IMR-90 (cell line): ENCODE measurements around the gene ZNF747. TPM values are rescaled to one million over a fixed set of nuclear protein-coding genes. Genes with fewer than 3 reads are reported as not detected.

ENCODE experiments used
- ATAC-seq: fragments of 200-7000 bp; cut with Tn5 transposase; 2 replicates; pipeline ENCODE4 v1.9.1; 2020; ENCODE audit warnings: low read depth, mild to moderate bottlenecking, moderate library complexity
- BruUV-seq: library from RNA; stranded (reverse); fragments of 400-500 nt; replicated peaks from 2 replicates; lab custom pipeline; 2021; lab: Mats Ljungman, UMichigan
- CTCF ChIA-PET: fragments of 300-600 bp; formaldehyde crosslinking; extraction: SDS; loops from one replicate; lab custom pipeline; 2021; ENCODE audit warnings: antibody characterized with exemption; lab: Yijun Ruan, JAX
- POLR2A ChIA-PET: fragments of 300-600 bp; sonication (Branson Sonifier 250); formaldehyde crosslinking; loops from one replicate; lab custom pipeline; 2022; ENCODE audit warnings: antibody characterized with exemption; ENCODE audit not compliant: unreplicated experiment; lab: Charles Lee
- DNase-seq: peaks from one replicate; pipeline ENCODE4 v3.0.0; 2013
- H2AFZ ChIP-seq: replicated peaks from 2 replicates; pipeline ENCODE3; 2013; ENCODE audit warnings: low read length, mild to moderate bottlenecking; ENCODE audit not compliant: poor library complexity
- H2AK5ac ChIP-seq: 2 replicates; pipeline ENCODE4 v1.6.1; 2013; ENCODE audit warnings: low read depth, low read length, inconsistent platforms
- H2AK9ac ChIP-seq: replicated peaks from 2 replicates; pipeline ENCODE3; 2013; ENCODE audit warnings: mild to moderate bottlenecking, low read depth, low read length, moderate library complexity; ENCODE audit not compliant: poor library complexity
- H2BK120ac ChIP-seq: 2 replicates; pipeline ENCODE4 v1.6.1; 2013; ENCODE audit warnings: low read depth, low read length, inconsistent platforms
- H2BK15ac ChIP-seq: 3 replicates; pipeline ENCODE4 v1.6.1; 2013; ENCODE audit warnings: low read depth, low read length, inconsistent platforms
- H2BK20ac ChIP-seq: 2 replicates; pipeline ENCODE4 v1.6.1; 2013; ENCODE audit warnings: low read depth, mild to moderate bottlenecking, inconsistent platforms, low read length, moderate library complexity
- H2BK5ac ChIP-seq: 2 replicates; pipeline ENCODE4 v1.6.1; 2013; ENCODE audit warnings: mild to moderate bottlenecking, low read depth, low read length, inconsistent platforms; ENCODE audit not compliant: poor library complexity, severe bottlenecking
- H3K14ac ChIP-seq: replicated peaks from 2 replicates; pipeline ENCODE4 v1.6.1; 2013; ENCODE audit warnings: low read depth, low read length, inconsistent platforms
- H3K18ac ChIP-seq: 2 replicates; pipeline ENCODE4 v1.6.1; 2013; ENCODE audit warnings: low read depth, low read length, control low read depth
- H3K23ac ChIP-seq: 2 replicates; pipeline ENCODE4 v1.6.1; 2013; ENCODE audit warnings: low read depth, low read length, inconsistent platforms
- H3K27ac ChIP-seq: 2 replicates; pipeline ENCODE4 v1.5.1; 2013; ENCODE audit warnings: mild to moderate bottlenecking, control low read depth, low read length; ENCODE audit not compliant: insufficient read depth
- H3K27me3 ChIP-seq: 2 replicates; pipeline ENCODE4 v1.6.1; 2013; ENCODE audit warnings: low read length; ENCODE audit not compliant: control insufficient read depth, insufficient read depth
- H3K36me3 ChIP-seq: 2 replicates; pipeline ENCODE4 v1.6.1; 2013; ENCODE audit warnings: low read length, mixed read lengths; ENCODE audit not compliant: control insufficient read depth, insufficient read depth
- H3K4ac ChIP-seq: 2 replicates; pipeline ENCODE4 v1.6.1; 2013; ENCODE audit warnings: low read depth, low read length, inconsistent platforms
- H3K4me1 ChIP-seq: 2 replicates; pipeline ENCODE4 v1.6.1; 2013; ENCODE audit warnings: low read length, mixed read lengths; ENCODE audit not compliant: control insufficient read depth, insufficient read depth
- H3K4me2 ChIP-seq: 2 replicates; pipeline ENCODE4 v1.6.1; 2013; ENCODE audit warnings: low read depth, mild to moderate bottlenecking, control low read depth, low read length, moderate library complexity
- H3K4me3 ChIP-seq: 2 replicates; pipeline ENCODE4 v1.5.1; 2013; ENCODE audit warnings: low read depth, mild to moderate bottlenecking, control low read depth, low read length, moderate library complexity; ENCODE audit not compliant: insufficient read depth
- H3K56ac ChIP-seq: 2 replicates; pipeline ENCODE4 v1.6.1; 2013; ENCODE audit warnings: low read length, inconsistent platforms; ENCODE audit not compliant: insufficient read depth; ENCODE audit errors: extremely low read depth
- H3K79me1 ChIP-seq, 2 experiments: 2 replicates each; pipeline ENCODE4 v1.6.1; 2013; ENCODE audit warnings: low read length in 2 of 2, inconsistent platforms in 1 of 2, low read depth in 1 of 2
- H3K9ac ChIP-seq: 2 replicates; pipeline ENCODE4 v1.6.1; 2013; ENCODE audit warnings: low read depth, low read length, control low read depth
- H3K9me1 ChIP-seq: 2 replicates; pipeline ENCODE4 v1.6.1; 2013; ENCODE audit warnings: low read length, inconsistent platforms; ENCODE audit not compliant: insufficient read depth
- H3K9me3 ChIP-seq: 2 replicates; pipeline ENCODE4 v1.6.1; 2013; ENCODE audit warnings: low read length; ENCODE audit not compliant: control insufficient read depth, insufficient read depth
- H4K20me1 ChIP-seq: 2 replicates; pipeline ENCODE4 v1.6.1; 2013; ENCODE audit warnings: low read length, inconsistent platforms; ENCODE audit not compliant: insufficient read depth
- H4K5ac ChIP-seq: 2 replicates; pipeline ENCODE4 v1.6.1; 2013; ENCODE audit warnings: mild to moderate bottlenecking, low read depth, low read length, control low read depth
- H4K8ac ChIP-seq, 2 experiments: 2 replicates each; pipeline ENCODE4 v1.6.1; 2013; ENCODE audit warnings: low read depth in 2 of 2, low read length in 2 of 2, control low read depth in 1 of 2, inconsistent platforms in 1 of 2
- H4K91ac ChIP-seq: 2 replicates; pipeline ENCODE4 v1.6.1; 2013; ENCODE audit warnings: low read depth, low read length, inconsistent platforms; ENCODE audit not compliant: insufficient read depth
- CEBPB ChIP-seq: IDR thresholded peaks from 2 replicates; pipeline ENCODE4 v1.6.1; 2012; ENCODE audit warnings: low read depth, low read length, improper control_type of control experiment
- CHD1 ChIP-seq: IDR thresholded peaks from 2 replicates; pipeline ENCODE4 v1.6.1; 2012; ENCODE audit warnings: low read depth, low read length, improper control_type of control experiment
- FOS ChIP-seq: fragments of 150-350 bp; IDR thresholded peaks from 2 replicates; pipeline ENCODE4 v1.6.1; 2016; ENCODE audit warnings: low read depth, low read length
- MXI1 ChIP-seq: IDR thresholded peaks from 2 replicates; pipeline ENCODE4 v1.6.1; 2012; ENCODE audit warnings: low read depth, mild to moderate bottlenecking, low read length, moderate library complexity, borderline replicate concordance
- NFE2L2 ChIP-seq: fragments of 150-350 bp; IDR thresholded peaks from 2 replicates; pipeline ENCODE4 v1.6.1; 2016; ENCODE audit warnings: low read depth, mild to moderate bottlenecking, low read length
- POLR2A ChIP-seq: IDR thresholded peaks from 2 replicates; pipeline ENCODE4 v1.6.1; 2012; ENCODE audit warnings: mild to moderate bottlenecking, low read depth, low read length
- RAD21 ChIP-seq: IDR thresholded peaks from 2 replicates; pipeline ENCODE4 v1.6.1; 2012; ENCODE audit warnings: low read length, improper control_type of control experiment
- RCOR1 ChIP-seq: IDR thresholded peaks from 2 replicates; pipeline ENCODE4 v1.6.1; 2012; ENCODE audit warnings: mild to moderate bottlenecking, low read length, improper control_type of control experiment; ENCODE audit not compliant: insufficient replicate concordance
- RFX5 ChIP-seq: IDR thresholded peaks from 2 replicates; pipeline ENCODE4 v1.8.0; 2012; ENCODE audit warnings: low read depth, mild to moderate bottlenecking, low read length, moderate library complexity
- SMC3 ChIP-seq: fragments of 150-350 bp; IDR thresholded peaks from 2 replicates; pipeline ENCODE4 v1.6.1; 2016; ENCODE audit warnings: low read depth, mild to moderate bottlenecking, antibody characterized with exemption, low read length, moderate library complexity
- WGBS, 2 experiments: methylation state at CpG; one replicate each; pipeline versions ENCODE4 v1.1.5 to v1.1.7; 2013; ENCODE audit warnings: missing lambda C conversion rate in 2 of 2; ENCODE audit not compliant: insufficient read length in 1 of 2; ENCODE audit errors: extremely low coverage in 2 of 2; 5-methylcytosine and 5-hydroxymethylcytosine counted together
- dilution Hi-C: fragments of 300-500 bp; cut with HindIII; formaldehyde crosslinking; loops from one replicate; pipeline ENCODE4 v1.14.3; 2018; ENCODE audit warnings: low sequenced_read_pairs; ENCODE audit not compliant: unreplicated experiment
- in situ Hi-C: fragments of 300-500 bp; cut with MboI; formaldehyde crosslinking; loops from 3 replicates; pipeline ENCODE4 v1.14.3; 2019; ENCODE audit warnings: low sequenced_read_pairs, inconsistent platforms, mixed read lengths
- intact Hi-C: fragments of 100-400 bp; cut with micrococcal nuclease; formaldehyde crosslinking; loops from 2 replicates; pipeline ENCODE4 v1.10.0; 2022
- polyA plus RNA-seq, 3 experiments: library from polyadenylated mRNA; depleted of rRNA; stranded (reverse); fragments of >200 nt; gene quantifications; 2 replicates each; pipeline ENCODE4 v1.2.3, GENCODE V29; 2012; ENCODE audit warnings: low replicate concordance in 1 of 3
- total RNA-seq: library from RNA; depleted of rRNA; stranded (reverse); fragments of >200 nt; gene quantifications from 2 replicates; pipeline ENCODE4 v1.2.3, GENCODE V29; 2012
- TF ChIP-seq, protein P1 (sequence below): fragments of 150-350 bp; IDR thresholded peaks from 2 replicates; pipeline ENCODE4 v1.6.1; 2016; ENCODE audit warnings: low read depth, mild to moderate bottlenecking, low read length, moderate library complexity, borderline replicate concordance
- TF ChIP-seq, protein P2 (sequence below): conservative IDR thresholded peaks from 2 replicates; pipeline ENCODE4 v1.5.1; 2012; ENCODE audit warnings: mild to moderate bottlenecking, low read depth, low read length, improper control_type of control experiment

Gene ZNF747
- total and polyA plus RNA-seq, 2 of the 4 experiments (the other 2 are of a cell fraction): 2.0 to 2.9 TPM

DNA sequence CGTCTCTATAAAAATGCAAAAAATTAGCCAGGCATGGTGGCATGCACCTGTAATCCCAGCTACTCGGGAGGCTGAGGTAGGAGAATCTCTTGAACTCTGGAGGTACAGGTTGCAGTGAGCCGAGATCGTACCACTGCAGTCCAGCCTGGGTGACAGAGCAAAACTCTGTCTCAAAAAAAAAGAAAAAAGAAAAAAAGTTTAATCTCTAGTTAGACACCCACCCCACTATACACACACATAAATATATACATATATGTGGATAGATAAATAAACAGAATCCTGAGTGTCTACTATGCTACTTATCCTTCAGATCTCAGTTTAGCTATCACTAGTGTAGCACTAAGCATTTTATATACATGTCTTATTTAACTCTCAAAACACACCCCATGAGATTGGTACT, 43.4 kb downstream of the ZNF747 start:
- Histone ChIP-seq H3K79me1 (no peaks in the 10 kb centered on the region), H2AK5ac (no peak overlapping the region), H3K9me3 (no peaks in the 10 kb centered on the region), H4K20me1 (no peaks in the 10 kb centered on the region), H3K4ac (no peak overlapping the region), H3K27ac (no peak overlapping the region), H3K56ac (no peak overlapping the region), H4K91ac (no peak overlapping the region), H3K27me3 (peaks cover 11% of the 10 kb centered on the region), H3K4me1 (peaks cover 3% of the 10 kb centered on the region; the same call in 1 of the 2 replicates), H3K4me3 (no peak overlapping the region), H2BK120ac (no peak overlapping the region), H3K23ac (no peak overlapping the region), H3K18ac (no peak overlapping the region), H2BK5ac (no peak overlapping the region), H3K4me2 (no peak overlapping the region), H3K36me3 (no peaks in the 10 kb centered on the region), H2BK20ac (no peak overlapping the region), H4K8ac (no peak overlapping the region), H2AK9ac (no peak overlapping the region), H2BK15ac (no peak overlapping the region), H3K14ac (no peak overlapping the region), H4K5ac (no peak overlapping the region), H2AFZ (no peak overlapping the region), H3K9ac (no peak overlapping the region), H3K9me1 (peaks cover 3% of the 10 kb centered on the region; the same call in 1 of the 2 replicates)
- dilution Hi-C loops (no loop called here), in situ Hi-C loops (no loop called here), intact Hi-C loops (no loop called here)
- TF ChIP-seq CEBPB (no peak), POLR2A (no peak), RCOR1 (no peak), SMC3 (no peak), NFE2L2 (no peak), RAD21 (no peak), RFX5 (no peak), FOS (no peak), MXI1 (no peak), CHD1 (no peak)
- TF ChIP-seq, protein P1, sequence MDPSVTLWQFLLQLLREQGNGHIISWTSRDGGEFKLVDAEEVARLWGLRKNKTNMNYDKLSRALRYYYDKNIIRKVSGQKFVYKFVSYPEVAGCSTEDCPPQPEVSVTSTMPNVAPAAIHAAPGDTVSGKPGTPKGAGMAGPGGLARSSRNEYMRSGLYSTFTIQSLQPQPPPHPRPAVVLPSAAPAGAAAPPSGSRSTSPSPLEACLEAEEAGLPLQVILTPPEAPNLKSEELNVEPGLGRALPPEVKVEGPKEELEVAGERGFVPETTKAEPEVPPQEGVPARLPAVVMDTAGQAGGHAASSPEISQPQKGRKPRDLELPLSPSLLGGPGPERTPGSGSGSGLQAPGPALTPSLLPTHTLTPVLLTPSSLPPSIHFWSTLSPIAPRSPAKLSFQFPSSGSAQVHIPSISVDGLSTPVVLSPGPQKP: no peak
- TF ChIP-seq, protein P2, sequence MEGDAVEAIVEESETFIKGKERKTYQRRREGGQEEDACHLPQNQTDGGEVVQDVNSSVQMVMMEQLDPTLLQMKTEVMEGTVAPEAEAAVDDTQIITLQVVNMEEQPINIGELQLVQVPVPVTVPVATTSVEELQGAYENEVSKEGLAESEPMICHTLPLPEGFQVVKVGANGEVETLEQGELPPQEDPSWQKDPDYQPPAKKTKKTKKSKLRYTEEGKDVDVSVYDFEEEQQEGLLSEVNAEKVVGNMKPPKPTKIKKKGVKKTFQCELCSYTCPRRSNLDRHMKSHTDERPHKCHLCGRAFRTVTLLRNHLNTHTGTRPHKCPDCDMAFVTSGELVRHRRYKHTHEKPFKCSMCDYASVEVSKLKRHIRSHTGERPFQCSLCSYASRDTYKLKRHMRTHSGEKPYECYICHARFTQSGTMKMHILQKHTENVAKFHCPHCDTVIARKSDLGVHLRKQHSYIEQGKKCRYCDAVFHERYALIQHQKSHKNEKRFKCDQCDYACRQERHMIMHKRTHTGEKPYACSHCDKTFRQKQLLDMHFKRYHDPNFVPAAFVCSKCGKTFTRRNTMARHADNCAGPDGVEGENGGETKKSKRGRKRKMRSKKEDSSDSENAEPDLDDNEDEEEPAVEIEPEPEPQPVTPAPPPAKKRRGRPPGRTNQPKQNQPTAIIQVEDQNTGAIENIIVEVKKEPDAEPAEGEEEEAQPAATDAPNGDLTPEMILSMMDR: no peak
- ChIA-PET CTCF (interaction anchor here (0.7 to 0.8 kb wide), 2 partner anchors 9 to 47 kb away, joined by 3 to 5 read pairs; no protein-coding TSS in a partner anchor), POLR2A (no interaction called here)
- no TSS peak for BruUV-seq
- WGBS, 2 experiments: 65% methylated on average over 2 of the region's 4 CpGs; no CpG with 5 or more reads in 1 of the 2 experiments
- DNase-seq (no peak), ATAC-seq (no peak)
